ENCODE measurements around the gene BIRC5. TPM values are rescaled to one million over a fixed set of nuclear protein-coding genes. Genes with fewer than 3 reads are reported as not detected.

The BIRC5 gene
- total and polyA plus RNA-seq, 8 donors: 3.4 to 10.5 (median 6.4) TPM; not detected in 1

DNA sequence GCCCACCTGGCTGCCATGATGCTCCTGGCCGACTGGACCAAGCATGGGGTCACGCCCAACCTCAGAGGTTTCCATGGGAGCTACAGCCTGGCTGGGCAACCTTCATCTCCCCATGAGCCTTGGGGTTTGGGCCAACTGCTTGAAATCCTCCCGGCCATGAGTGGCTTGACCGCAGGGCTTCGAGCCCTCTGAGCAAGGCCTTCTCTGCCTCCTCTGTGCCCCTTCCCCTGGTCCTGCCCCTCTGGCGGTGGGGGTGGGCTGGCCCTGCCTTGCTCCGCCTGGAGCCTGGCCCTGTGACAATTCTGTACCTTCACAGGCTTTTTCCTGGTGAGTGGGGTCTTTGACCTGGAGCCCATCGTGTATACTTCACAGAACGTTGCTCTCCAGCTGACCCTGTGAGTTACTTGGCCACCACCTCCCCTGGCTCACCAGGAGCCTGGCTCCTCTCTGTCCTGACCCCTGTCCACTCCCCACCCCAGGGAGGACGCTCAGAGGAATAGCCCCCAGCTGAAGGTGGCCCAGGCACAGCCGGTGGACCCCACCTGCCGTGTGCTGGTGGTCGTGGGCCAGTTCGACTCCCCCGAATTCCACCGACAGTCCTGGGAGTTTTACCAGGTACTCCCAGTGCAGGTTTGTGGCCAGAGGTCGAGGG lies 8.8 kb upstream of the BIRC5 start:
- no peak overlapping the region for H3K4me3 ChIP-seq
- H3K36me3 ChIP-seq: peaks cover 5 to 45% (median 42%) of the 10 kb centered on the region in 4 donors
- H3K27ac ChIP-seq: no peak overlapping the region
- TF ChIP-seq, protein P1, sequence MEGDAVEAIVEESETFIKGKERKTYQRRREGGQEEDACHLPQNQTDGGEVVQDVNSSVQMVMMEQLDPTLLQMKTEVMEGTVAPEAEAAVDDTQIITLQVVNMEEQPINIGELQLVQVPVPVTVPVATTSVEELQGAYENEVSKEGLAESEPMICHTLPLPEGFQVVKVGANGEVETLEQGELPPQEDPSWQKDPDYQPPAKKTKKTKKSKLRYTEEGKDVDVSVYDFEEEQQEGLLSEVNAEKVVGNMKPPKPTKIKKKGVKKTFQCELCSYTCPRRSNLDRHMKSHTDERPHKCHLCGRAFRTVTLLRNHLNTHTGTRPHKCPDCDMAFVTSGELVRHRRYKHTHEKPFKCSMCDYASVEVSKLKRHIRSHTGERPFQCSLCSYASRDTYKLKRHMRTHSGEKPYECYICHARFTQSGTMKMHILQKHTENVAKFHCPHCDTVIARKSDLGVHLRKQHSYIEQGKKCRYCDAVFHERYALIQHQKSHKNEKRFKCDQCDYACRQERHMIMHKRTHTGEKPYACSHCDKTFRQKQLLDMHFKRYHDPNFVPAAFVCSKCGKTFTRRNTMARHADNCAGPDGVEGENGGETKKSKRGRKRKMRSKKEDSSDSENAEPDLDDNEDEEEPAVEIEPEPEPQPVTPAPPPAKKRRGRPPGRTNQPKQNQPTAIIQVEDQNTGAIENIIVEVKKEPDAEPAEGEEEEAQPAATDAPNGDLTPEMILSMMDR (IDR thresholded peaks at IDR 0.05): no peak
- TF ChIP-seq EP300 (IDR thresholded peaks at IDR 0.05) (no peak), POLR2AphosphoS5 (IDR thresholded peaks at IDR 0.05) (no peak), POLR2A (IDR thresholded peaks at IDR 0.05) (no peak)
- intact Hi-C loops (cut with DNase I; ENCODE audit: low total_unique reads): no loop called here
- H3K27me3 ChIP-seq: no peaks in the 10 kb centered on the region
- no peaks in the 10 kb centered on the region for H3K4me1 ChIP-seq
- H3K9me3 ChIP-seq: no peaks in the 10 kb centered on the region
- no peak for DNase-seq
- WGBS, 5 donors: 91 to 93% (median 92%) methylated on average over 14 to 17 of the region's 17 CpGs

DNA sequence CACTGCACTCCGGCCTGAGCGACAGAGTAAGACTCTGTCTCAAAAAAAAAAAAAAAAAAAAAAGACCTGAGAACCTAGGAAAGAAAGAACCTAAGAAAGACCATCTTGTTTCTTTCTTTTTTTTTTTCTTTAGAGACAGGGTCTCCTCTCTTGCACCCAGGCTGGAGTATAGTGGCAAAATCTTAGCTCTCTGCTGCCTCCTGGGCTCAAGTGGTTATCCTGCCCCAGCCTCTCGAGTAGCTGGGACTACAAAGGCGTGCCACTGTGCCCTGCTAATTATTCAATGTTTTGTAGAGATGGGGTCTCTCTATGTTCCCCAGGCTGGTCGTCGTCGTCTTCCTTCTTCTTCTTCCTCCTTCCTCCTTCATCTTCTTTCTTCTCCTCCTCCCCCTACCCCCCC lies 7.8 kb upstream of the BIRC5 start:
- WGBS, 5 donors: 78 to 84% (median 81%) methylated on average over 7 of the region's 7 CpGs
- no peak overlapping the region for H3K4me3 ChIP-seq
- no peaks in the 10 kb centered on the region for H3K27me3 ChIP-seq
- H3K9me3 ChIP-seq: no peaks in the 10 kb centered on the region
- intact Hi-C loops (cut with DNase I; ENCODE audit: low total_unique reads): no loop called here
- peaks cover 0 to 2% (median 0%) of the 10 kb centered on the region in 4 donors for H3K4me1 ChIP-seq
- TF ChIP-seq POLR2A (IDR thresholded peaks at IDR 0.05) (no peak), EP300 (IDR thresholded peaks at IDR 0.05) (no peak), POLR2AphosphoS5 (IDR thresholded peaks at IDR 0.05) (no peak)
- TF ChIP-seq, protein P1 (IDR thresholded peaks at IDR 0.05): no peak
- DNase-seq: no peak
- H3K27ac ChIP-seq: no peak overlapping the region
- H3K36me3 ChIP-seq: peaks cover 5 to 45% (median 42%) of the 10 kb centered on the region in 4 donors

DNA sequence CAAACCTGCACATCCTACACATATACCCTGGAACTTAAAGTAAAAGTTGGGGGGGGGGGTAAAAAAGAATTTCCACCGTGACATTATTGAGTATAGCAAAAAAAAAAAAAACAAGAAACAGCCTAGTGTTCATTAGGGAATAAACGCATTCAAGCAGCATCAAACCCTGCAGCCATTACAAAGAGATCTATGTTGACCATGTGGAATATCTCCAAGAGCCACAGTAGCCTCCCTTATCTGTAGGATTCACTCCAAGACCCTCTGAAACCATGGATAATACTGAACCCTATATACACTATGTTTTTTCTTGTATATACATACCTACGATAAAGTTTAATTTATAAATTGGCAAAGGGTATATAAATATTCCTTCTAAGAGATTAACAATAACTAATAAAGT lies 5.6 kb upstream of the BIRC5 start:
- no peak overlapping the region for H3K4me3 ChIP-seq
- peaks cover 5 to 34% (median 29%) of the 10 kb centered on the region in 4 donors for H3K36me3 ChIP-seq
- H3K27ac ChIP-seq: no peak overlapping the region
- no peak for DNase-seq
- no peaks in the 10 kb centered on the region for H3K27me3 ChIP-seq
- H3K4me1 ChIP-seq: peaks cover 0 to 6% (median under 1%) of the 10 kb centered on the region in 4 donors
- WGBS, 5 donors: 38 to 71% (median 60%) methylated on average over 3 of the region's 3 CpGs
- TF ChIP-seq, protein P1 (IDR thresholded peaks at IDR 0.05): no peak
- no peak for TF ChIP-seq EP300 (IDR thresholded peaks at IDR 0.05)
- TF ChIP-seq POLR2A (IDR thresholded peaks at IDR 0.05): no peak
- no peak for TF ChIP-seq POLR2AphosphoS5 (IDR thresholded peaks at IDR 0.05)
- H3K9me3 ChIP-seq: no peaks in the 10 kb centered on the region
- intact Hi-C loops (cut with DNase I; ENCODE audit: low total_unique reads): no loop called here

DNA sequence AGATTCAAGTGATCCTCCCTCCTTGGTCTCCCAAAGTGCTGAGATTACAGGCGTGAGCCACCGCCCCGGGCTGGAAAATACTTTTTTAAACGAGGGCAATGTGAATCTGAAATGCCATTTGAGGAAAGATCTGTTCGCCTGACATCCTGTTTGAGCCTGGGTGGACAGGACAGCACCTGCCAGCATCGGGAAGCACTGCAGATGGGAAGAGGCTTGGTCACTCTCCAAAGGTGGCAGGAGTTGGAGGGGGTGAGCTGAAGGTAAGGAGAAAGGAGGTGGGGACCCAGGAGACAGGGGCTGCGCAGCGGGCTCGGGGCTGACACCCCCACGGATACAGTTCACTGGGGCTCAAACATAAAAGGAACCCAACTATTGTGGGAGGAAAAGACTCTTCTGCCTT lies 3.9 kb upstream of the BIRC5 start:
- TF ChIP-seq EP300 (IDR thresholded peaks at IDR 0.05) (no peak), POLR2A (IDR thresholded peaks at IDR 0.05) (no peak), POLR2AphosphoS5 (IDR thresholded peaks at IDR 0.05) (no peak)
- TF ChIP-seq, protein P1 (IDR thresholded peaks at IDR 0.05): no peak
- Histone ChIP-seq H3K27ac (no peak overlapping the region), H3K27me3 (no peaks in the 10 kb centered on the region), H3K36me3 (peaks cover 0 to 18% (median 12%) of the 10 kb centered on the region in 4 donors), H3K9me3 (no peaks in the 10 kb centered on the region), H3K4me1 (peaks cover 6 to 21% (median 13%) of the 10 kb centered on the region in 4 donors), H3K4me3 (no peak overlapping the region)
- intact Hi-C loops (cut with DNase I; ENCODE audit: low total_unique reads): no loop called here
- no peak for DNase-seq
- WGBS, 5 donors: 80 to 87% (median 86%) methylated on average over 10 of the region's 10 CpGs

All from stomach (tissue), 9 donors.